ENCODE measurements around the gene SLC24A4.

Gene SLC24A4

GRCh38 chr14:92439537-92440344 lies 116.8 kb downstream of the SLC24A4 start:
- no peak overlapping the region for H2BK120ac ChIP-seq (ENCODE audit: low read depth, low read length)
- H3K79me1 ChIP-seq (ENCODE audit: low read depth, low read length) = no peaks in the 10 kb centered on the region
- H3K4ac ChIP-seq (ENCODE audit: low read length) = no peak overlapping the region
- no CpG with 5 or more reads among the region's 12 CpGs for WGBS, 2 donors (ENCODE audit: extremely low coverage in 2 of 2, insufficient read length in 2 of 2, insufficient replicate concordance in 1 of 2)
- H3K18ac ChIP-seq (ENCODE audit: low read length) = peak overlapping the region; percentile 17
- no peak overlapping the region for H2BK5ac ChIP-seq (ENCODE audit: low read length)
- no peaks in the 10 kb centered on the region for H3K27me3 ChIP-seq (ENCODE audit: control insufficient read depth in 3 of 3, insufficient read depth in 3 of 3, low read depth in 1 of 3, low read length in 3 of 3)
- no peak overlapping the region for H3K27ac ChIP-seq (replicated peaks; ENCODE audit: low read length)
- H3K14ac ChIP-seq (ENCODE audit: low read length) = no peak overlapping the region
- no peak overlapping the region for H3K9ac ChIP-seq (ENCODE audit: low read depth, low read length, poor library complexity)
- no peak for DNase-seq (ENCODE audit: low spot score)
- no peak overlapping the region for H2AFZ ChIP-seq (ENCODE audit: low read length)
- H3K4me1 ChIP-seq (ENCODE audit: control insufficient read depth in 2 of 2, insufficient read depth in 1 of 2, low read depth in 1 of 2, low read length in 2 of 2) = no peaks in the 10 kb centered on the region
- H3K4me3 ChIP-seq (ENCODE audit: low read length in 2 of 2) = no peak overlapping the region
- no peak overlapping the region for H2BK15ac ChIP-seq (ENCODE audit: low read length)
- no peaks in the 10 kb centered on the region for H3K9me3 ChIP-seq (replicated peaks in 1 of 2; ENCODE audit: control insufficient read depth in 2 of 2, insufficient read depth in 1 of 2, low read depth in 1 of 2, low read length in 2 of 2)
- no peak overlapping the region for H2BK12ac ChIP-seq (ENCODE audit: low read length)
- H4K8ac ChIP-seq (ENCODE audit: low read depth, low read length) = no peak overlapping the region
- no peak overlapping the region for H2AK5ac ChIP-seq (ENCODE audit: low read depth, low read length)
- H3K36me3 ChIP-seq (replicated peaks in 1 of 2; ENCODE audit: control insufficient read depth in 2 of 2, insufficient read depth in 2 of 2, low read length in 2 of 2) = no peaks in the 10 kb centered on the region
- H4K91ac ChIP-seq (ENCODE audit: low read depth, low read length, poor library complexity) = no peak overlapping the region
- H3K23ac ChIP-seq (ENCODE audit: low read depth, low read length, poor library complexity) = no peak overlapping the region
- no peak overlapping the region for H3K4me2 ChIP-seq (ENCODE audit: insufficient read depth, low read length, poor library complexity, severe bottlenecking)

GRCh38 chr14:92440345-92441003 lies 117.5 kb downstream of the SLC24A4 start:
- H3K18ac ChIP-seq (ENCODE audit: low read length) = no peak overlapping the region
- no peak overlapping the region for H4K8ac ChIP-seq (ENCODE audit: low read depth, low read length)
- no peaks in the 10 kb centered on the region for H3K9me3 ChIP-seq (replicated peaks in 1 of 2; ENCODE audit: control insufficient read depth in 2 of 2, insufficient read depth in 1 of 2, low read depth in 1 of 2, low read length in 2 of 2)
- no CpG with 5 or more reads among the region's 7 CpGs for WGBS, 2 donors (ENCODE audit: extremely low coverage in 2 of 2, insufficient read length in 2 of 2, insufficient replicate concordance in 1 of 2)
- H3K4me2 ChIP-seq (ENCODE audit: insufficient read depth, low read length, poor library complexity, severe bottlenecking) = no peak overlapping the region
- no peak overlapping the region for H2AK5ac ChIP-seq (ENCODE audit: low read depth, low read length)
- no peak overlapping the region for H2BK120ac ChIP-seq (ENCODE audit: low read depth, low read length)
- no peaks in the 10 kb centered on the region for H3K36me3 ChIP-seq (replicated peaks in 1 of 2; ENCODE audit: control insufficient read depth in 2 of 2, insufficient read depth in 2 of 2, low read length in 2 of 2)
- no peak overlapping the region for H3K4me3 ChIP-seq (ENCODE audit: low read length in 2 of 2)
- no peak overlapping the region for H3K4ac ChIP-seq (ENCODE audit: low read length)
- H3K4me1 ChIP-seq (ENCODE audit: control insufficient read depth in 2 of 2, insufficient read depth in 1 of 2, low read depth in 1 of 2, low read length in 2 of 2) = no peaks in the 10 kb centered on the region
- no peak overlapping the region for H3K27ac ChIP-seq (replicated peaks; ENCODE audit: low read length)
- no peak overlapping the region for H4K91ac ChIP-seq (ENCODE audit: low read depth, low read length, poor library complexity)
- no peaks in the 10 kb centered on the region for H3K79me1 ChIP-seq (ENCODE audit: low read depth, low read length)
- H3K23ac ChIP-seq (ENCODE audit: low read depth, low read length, poor library complexity) = no peak overlapping the region
- H3K14ac ChIP-seq (ENCODE audit: low read length) = no peak overlapping the region
- no peak overlapping the region for H2BK15ac ChIP-seq (ENCODE audit: low read length)
- H2BK5ac ChIP-seq (ENCODE audit: low read length) = no peak overlapping the region
- no peak overlapping the region for H2BK12ac ChIP-seq (ENCODE audit: low read length)
- no peak for DNase-seq (ENCODE audit: low spot score)
- H3K27me3 ChIP-seq (ENCODE audit: control insufficient read depth in 3 of 3, insufficient read depth in 3 of 3, low read depth in 1 of 3, low read length in 3 of 3) = no peaks in the 10 kb centered on the region
- no peak overlapping the region for H2AFZ ChIP-seq (ENCODE audit: low read length)
- no peak overlapping the region for H3K9ac ChIP-seq (ENCODE audit: low read depth, low read length, poor library complexity)

GRCh38 chr14:92441751-92442504 lies 119.0 kb downstream of the SLC24A4 start:
- Histone ChIP-seq H4K91ac (ENCODE audit: low read depth, low read length, poor library complexity) (no peak overlapping the region), H3K36me3 (replicated peaks in 1 of 2; ENCODE audit: control insufficient read depth in 2 of 2, insufficient read depth in 2 of 2, low read length in 2 of 2) (no peaks in the 10 kb centered on the region)

GRCh38 chr14:92443167-92443566 lies 120.2 kb downstream of the SLC24A4 start:
- H3K27me3 ChIP-seq (ENCODE audit: control insufficient read depth in 3 of 3, insufficient read depth in 3 of 3, low read depth in 1 of 3, low read length in 3 of 3) = no peaks in the 10 kb centered on the region
- H3K4me2 ChIP-seq (ENCODE audit: insufficient read depth, low read length, poor library complexity, severe bottlenecking) = no peak overlapping the region
- no peak overlapping the region for H3K4ac ChIP-seq (ENCODE audit: low read length)
- WGBS, 2 donors (ENCODE audit: extremely low coverage in 2 of 2, insufficient read length in 2 of 2, insufficient replicate concordance in 1 of 2) = no CpG with 5 or more reads among the region's 14 CpGs
- no peak overlapping the region for H2BK12ac ChIP-seq (ENCODE audit: low read length)
- H3K79me1 ChIP-seq (ENCODE audit: low read depth, low read length) = no peaks in the 10 kb centered on the region
- H3K23ac ChIP-seq (ENCODE audit: low read depth, low read length, poor library complexity) = no peak overlapping the region
- no peaks in the 10 kb centered on the region for H3K9me3 ChIP-seq (replicated peaks in 1 of 2; ENCODE audit: control insufficient read depth in 2 of 2, insufficient read depth in 1 of 2, low read depth in 1 of 2, low read length in 2 of 2)
- peak overlapping the region; percentile 60 for H2AK5ac ChIP-seq (ENCODE audit: low read depth, low read length)
- H3K27ac ChIP-seq (replicated peaks; ENCODE audit: low read length) = no peak overlapping the region
- no peak overlapping the region for H3K4me3 ChIP-seq (ENCODE audit: low read length in 2 of 2)
- H3K14ac ChIP-seq (ENCODE audit: low read length) = no peak overlapping the region
- no peak overlapping the region for H2AFZ ChIP-seq (ENCODE audit: low read length)
- no peaks in the 10 kb centered on the region for H3K36me3 ChIP-seq (replicated peaks in 1 of 2; ENCODE audit: control insufficient read depth in 2 of 2, insufficient read depth in 2 of 2, low read length in 2 of 2)
- H3K18ac ChIP-seq (ENCODE audit: low read length) = no peak overlapping the region
- no peak overlapping the region for H2BK15ac ChIP-seq (ENCODE audit: low read length)
- H4K91ac ChIP-seq (ENCODE audit: low read depth, low read length, poor library complexity) = no peak overlapping the region
- no peak overlapping the region for H2BK120ac ChIP-seq (ENCODE audit: low read depth, low read length)
- no peak for DNase-seq (ENCODE audit: low spot score)
- no peak overlapping the region for H4K8ac ChIP-seq (ENCODE audit: low read depth, low read length)
- no peak overlapping the region for H3K9ac ChIP-seq (ENCODE audit: low read depth, low read length, poor library complexity)
- H2BK5ac ChIP-seq (ENCODE audit: low read length) = no peak overlapping the region
- no peaks in the 10 kb centered on the region for H3K4me1 ChIP-seq (ENCODE audit: control insufficient read depth in 2 of 2, insufficient read depth in 1 of 2, low read depth in 1 of 2, low read length in 2 of 2)

More at GRCh38 chr14:92441751-92442504, 119.0 kb downstream of the SLC24A4 start:
- no peak overlapping the region for H2BK5ac ChIP-seq (ENCODE audit: low read length)
- H4K8ac ChIP-seq (ENCODE audit: low read depth, low read length) = no peak overlapping the region
- no peak overlapping the region for H2BK15ac ChIP-seq (ENCODE audit: low read length)
- no peaks in the 10 kb centered on the region for H3K4me1 ChIP-seq (ENCODE audit: control insufficient read depth in 2 of 2, insufficient read depth in 1 of 2, low read depth in 1 of 2, low read length in 2 of 2)
- no peaks in the 10 kb centered on the region for H3K27me3 ChIP-seq (ENCODE audit: control insufficient read depth in 3 of 3, insufficient read depth in 3 of 3, low read depth in 1 of 3, low read length in 3 of 3)
- H3K9ac ChIP-seq (ENCODE audit: low read depth, low read length, poor library complexity) = peak overlapping the region; percentile 39
- no peaks in the 10 kb centered on the region for H3K9me3 ChIP-seq (replicated peaks in 1 of 2; ENCODE audit: control insufficient read depth in 2 of 2, insufficient read depth in 1 of 2, low read depth in 1 of 2, low read length in 2 of 2)
- no CpG with 5 or more reads among the region's 10 CpGs for WGBS, 2 donors (ENCODE audit: extremely low coverage in 2 of 2, insufficient read length in 2 of 2, insufficient replicate concordance in 1 of 2)
- no peak overlapping the region for H2BK12ac ChIP-seq (ENCODE audit: low read length)
- H3K27ac ChIP-seq (replicated peaks; ENCODE audit: low read length) = no peak overlapping the region
- H3K4me3 ChIP-seq (ENCODE audit: low read length in 2 of 2) = no peak overlapping the region
- no peaks in the 10 kb centered on the region for H3K79me1 ChIP-seq (ENCODE audit: low read depth, low read length)
- no peak overlapping the region for H3K14ac ChIP-seq (ENCODE audit: low read length)
- no peak overlapping the region for H2AK5ac ChIP-seq (ENCODE audit: low read depth, low read length)
- no peak overlapping the region for H3K18ac ChIP-seq (ENCODE audit: low read length)
- H2AFZ ChIP-seq (ENCODE audit: low read length) = no peak overlapping the region
- no peak overlapping the region for H3K23ac ChIP-seq (ENCODE audit: low read depth, low read length, poor library complexity)
- H3K4ac ChIP-seq (ENCODE audit: low read length) = no peak overlapping the region
- H2BK120ac ChIP-seq (ENCODE audit: low read depth, low read length) = no peak overlapping the region
- DNase-seq (ENCODE audit: low spot score) = no peak
- H3K4me2 ChIP-seq (ENCODE audit: insufficient read depth, low read length, poor library complexity, severe bottlenecking) = no peak overlapping the region
